ENCODE data around the gene ABHD12.
"Not testable (repeated sequence)": the region's sequence is repeated elsewhere in the genome, so short reads cannot be mapped to it uniquely, and the experiment has no call there.

The ABHD12 gene

DNA sequence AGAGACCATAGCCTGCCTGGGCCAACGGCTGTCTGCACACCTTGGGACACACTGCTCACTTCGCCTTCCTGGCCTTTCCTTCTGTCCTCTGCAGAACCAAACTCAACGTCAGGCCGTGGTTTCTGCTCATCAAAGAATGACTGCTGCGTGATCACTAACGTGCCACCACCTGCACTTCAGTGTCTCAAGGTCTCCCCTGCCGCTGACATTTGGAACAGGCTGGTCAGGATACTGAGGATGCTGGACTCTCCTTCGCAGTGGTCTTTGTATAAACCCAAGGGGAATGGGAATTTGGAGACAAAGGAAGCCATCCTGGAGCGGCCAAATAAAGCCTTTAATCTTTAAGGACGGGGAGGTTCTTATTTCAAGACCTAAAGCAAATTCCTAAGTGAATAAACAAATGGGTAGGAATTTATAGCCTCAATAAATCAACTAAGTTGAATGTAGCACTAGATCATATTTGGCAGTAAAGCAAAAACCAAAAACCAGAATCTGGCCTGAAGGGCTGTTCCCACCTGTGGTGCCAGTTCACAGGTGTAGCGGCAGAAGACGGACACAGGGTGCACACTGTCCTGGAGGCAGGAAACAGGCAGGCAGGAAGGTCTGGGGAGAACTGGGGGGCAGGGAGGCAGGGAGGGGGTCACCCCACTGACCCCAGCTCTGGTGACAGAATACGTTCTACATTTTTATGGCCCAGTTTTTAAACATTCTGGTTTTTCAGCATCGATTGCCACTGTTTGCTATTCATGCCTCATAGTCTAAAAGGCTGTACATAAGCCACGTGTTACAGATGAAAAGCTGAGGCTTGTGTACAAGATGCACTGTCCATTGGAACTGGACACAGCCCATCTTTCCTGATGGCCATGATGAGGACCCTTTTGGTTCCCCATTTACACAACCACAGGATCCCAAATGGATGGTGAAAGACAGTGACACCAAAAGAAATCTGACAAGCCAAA lies 36.6 kb downstream of the ABHD12 start:
- DNase-seq (ENCODE audit: low read depth in 2 of 2), result no peak

DNA sequence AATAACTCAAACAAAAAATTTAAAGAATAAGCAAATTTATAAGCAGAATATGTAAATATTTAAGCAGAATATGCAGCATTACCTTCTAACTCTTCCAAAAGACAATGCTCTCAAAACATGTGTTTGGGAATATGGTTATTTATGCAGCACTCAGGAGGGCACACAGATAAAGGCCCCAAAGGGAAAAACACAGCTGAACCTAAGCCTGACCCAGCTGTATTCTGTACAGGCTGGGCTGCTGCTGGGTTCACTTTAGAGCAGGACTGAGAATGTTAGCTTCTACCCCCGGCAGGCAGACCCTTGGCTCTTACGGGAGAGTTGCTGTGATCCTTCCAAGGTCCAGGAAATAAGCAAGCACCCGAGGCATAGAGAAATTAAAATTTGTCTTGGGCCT lies 37.3 kb downstream of the ABHD12 start:
- no peak for DNase-seq (ENCODE audit: low read depth in 2 of 2)

- no peak for DNase-seq (ENCODE audit: low read depth in 2 of 2)
Measured at GRCh38 chr20:25352746-25353145, 37.9 kb downstream of the ABHD12 start.

DNA sequence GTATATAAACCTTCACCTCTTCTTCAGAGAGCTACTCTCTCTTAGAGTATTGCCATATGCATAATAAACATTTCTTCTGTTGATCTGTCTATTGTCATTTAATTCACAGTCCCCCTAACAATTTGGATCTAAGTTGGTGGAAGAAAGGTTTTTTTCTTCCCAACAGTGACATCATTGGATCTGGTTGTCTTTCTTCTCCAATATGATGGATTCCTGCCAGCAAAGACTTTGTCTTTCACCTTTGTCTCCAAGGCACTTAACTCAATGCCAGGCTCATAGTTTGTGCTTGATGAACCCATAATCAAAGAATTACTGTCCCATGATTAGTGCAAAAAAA lies 39.6 kb downstream of the ABHD12 start:
- DNase-seq (ENCODE audit: low read depth in 2 of 2), result no peak

GRCh38 chr20:25346349-25346748 lies 44.3 kb downstream of the ABHD12 start:
- no peak for DNase-seq (ENCODE audit: low read depth in 2 of 2)

DNA sequence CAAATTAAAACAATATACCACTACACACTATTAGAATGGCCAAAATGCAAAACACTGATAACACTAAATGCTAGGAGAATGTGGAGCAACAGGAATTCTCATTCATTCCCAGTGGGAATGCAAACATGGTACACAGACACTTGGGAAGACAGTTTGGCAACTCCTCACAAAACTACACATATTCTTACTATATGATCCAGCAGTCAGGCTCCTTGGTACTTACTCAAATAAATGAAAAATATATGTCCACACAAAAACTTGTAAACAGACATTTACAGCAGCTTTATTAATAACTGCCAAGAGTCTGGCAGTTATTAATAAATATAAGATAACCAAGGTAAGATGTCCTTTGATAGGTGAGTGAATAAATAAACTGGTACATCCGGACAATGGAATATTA lies 44.9 kb downstream of the ABHD12 start:
- no peak for DNase-seq (ENCODE audit: low read depth in 2 of 2)

DNA sequence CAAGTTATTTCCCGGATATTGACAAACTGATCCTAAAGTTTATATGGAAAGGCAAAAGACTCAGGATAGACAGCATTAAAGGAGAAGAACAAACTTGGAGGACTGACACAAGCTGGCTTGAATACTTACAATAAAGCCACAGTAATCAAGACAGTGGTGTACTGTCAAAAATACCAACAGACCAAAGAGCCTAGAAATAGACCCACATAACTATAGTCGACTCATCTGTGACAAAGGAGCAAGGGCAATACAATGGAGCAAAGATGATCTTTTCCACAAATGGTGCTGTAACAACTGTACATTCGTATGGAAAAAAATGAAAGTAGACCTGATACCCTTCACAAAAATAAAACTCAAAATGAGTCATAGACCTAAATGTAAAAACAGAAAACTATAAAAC lies 46.0 kb downstream of the ABHD12 start:
- DNase-seq (ENCODE audit: low read depth in 2 of 2), result no peak

GRCh38 chr20:25341716-25342680 lies 48.6 kb downstream of the ABHD12 start:
- DNase-seq (ENCODE audit: low read depth in 2 of 2), result no peak

DNA sequence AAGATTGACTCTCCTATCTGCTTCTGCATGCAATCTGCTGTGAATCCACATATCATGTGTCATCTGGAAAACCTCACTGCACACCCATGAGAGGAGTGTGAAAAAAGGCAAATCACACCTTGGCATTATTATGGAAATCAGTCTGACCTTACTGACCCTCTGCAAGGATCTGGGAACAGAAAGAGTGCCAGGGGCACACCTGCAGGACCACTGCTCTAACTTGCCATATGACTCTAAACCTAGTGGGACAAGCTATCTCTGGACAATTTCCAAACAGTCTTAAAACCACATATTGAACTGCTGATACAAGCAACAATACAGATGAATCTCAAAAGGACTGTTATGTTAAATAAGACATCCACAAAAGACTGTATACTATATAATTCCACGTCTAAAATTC lies 50.3 kb downstream of the ABHD12 start:
- no peak for DNase-seq (ENCODE audit: low read depth in 2 of 2)

GRCh38 chr20:25339608-25340007 lies 51.0 kb downstream of the ABHD12 start:
- no peak for DNase-seq (ENCODE audit: low read depth in 2 of 2)

- no peak for DNase-seq (ENCODE audit: low read depth in 2 of 2)
Measured at GRCh38 chr20:25338112-25339023, 52.3 kb downstream of the ABHD12 start.

DNA sequence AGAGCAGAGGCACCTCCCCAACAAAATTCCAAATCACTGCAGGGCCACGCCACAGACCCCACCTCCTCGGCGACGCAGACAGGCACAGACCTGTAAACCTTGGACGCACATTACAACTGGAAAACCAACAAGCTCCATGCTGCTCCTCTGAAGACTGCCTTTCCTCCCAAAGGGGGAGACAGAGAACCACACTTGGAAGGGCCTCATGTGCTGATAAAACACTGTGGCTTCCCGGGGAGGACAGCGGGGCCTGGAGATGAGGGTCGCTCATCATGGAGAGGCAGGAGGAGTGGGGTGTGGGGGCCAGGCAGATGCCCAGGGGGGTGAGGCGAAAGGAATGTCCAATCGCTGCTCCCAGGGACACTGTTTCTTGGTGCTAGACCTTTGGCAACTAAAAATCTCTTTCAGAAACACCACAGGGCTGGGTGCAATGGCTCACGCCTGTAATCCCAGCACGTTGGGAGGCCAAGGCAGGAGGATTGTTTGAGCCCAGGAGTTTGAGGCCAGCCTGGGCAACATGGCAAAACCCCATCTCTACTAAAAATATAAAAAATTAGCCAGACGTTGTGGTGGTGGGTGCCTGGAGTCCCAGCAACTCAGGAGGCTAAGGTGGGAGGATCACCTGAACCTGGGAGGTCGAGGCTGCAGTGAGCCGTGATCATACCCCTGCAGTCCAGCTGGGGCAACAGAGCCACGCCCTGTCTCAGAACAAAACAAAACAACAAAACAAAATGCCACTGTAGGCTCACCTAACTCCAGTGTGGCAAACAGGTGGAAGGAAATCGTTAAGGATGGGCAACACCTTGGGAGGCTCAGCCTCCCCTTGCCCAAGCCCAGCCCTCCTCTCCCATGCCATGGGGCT lies 53.8 kb downstream of the ABHD12 start:
- no peak for DNase-seq (ENCODE audit: low read depth in 2 of 2)

DNA sequence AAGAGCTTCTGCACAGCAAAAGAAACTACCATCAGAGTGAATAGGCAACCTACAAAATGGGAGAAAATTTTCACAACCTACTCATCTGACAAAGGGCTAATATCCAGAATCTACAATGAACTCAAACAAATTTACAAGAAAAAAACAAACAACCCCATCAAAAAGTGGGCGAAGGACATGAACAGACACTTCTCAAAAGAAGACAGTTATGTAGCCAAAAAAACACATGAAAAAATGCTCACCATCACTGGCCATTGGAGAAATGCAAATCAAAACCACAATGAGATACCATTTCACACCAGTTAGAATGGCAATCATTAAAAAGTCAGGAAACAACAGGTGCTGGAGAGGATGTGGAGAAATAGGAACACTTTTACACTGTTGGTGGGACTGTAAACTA lies 55.7 kb downstream of the ABHD12 start:
- DNase-seq (ENCODE audit: low read depth in 2 of 2), result not testable (repeated sequence)

- DNase-seq (ENCODE audit: low read depth in 2 of 2), result no peak
Measured at GRCh38 chr20:25328954-25329498, 61.6 kb downstream of the ABHD12 start.

GRCh38 chr20:25327521-25328235 lies 63.0 kb downstream of the ABHD12 start:
- DNase-seq (ENCODE audit: low read depth in 2 of 2), result no peak

DNA sequence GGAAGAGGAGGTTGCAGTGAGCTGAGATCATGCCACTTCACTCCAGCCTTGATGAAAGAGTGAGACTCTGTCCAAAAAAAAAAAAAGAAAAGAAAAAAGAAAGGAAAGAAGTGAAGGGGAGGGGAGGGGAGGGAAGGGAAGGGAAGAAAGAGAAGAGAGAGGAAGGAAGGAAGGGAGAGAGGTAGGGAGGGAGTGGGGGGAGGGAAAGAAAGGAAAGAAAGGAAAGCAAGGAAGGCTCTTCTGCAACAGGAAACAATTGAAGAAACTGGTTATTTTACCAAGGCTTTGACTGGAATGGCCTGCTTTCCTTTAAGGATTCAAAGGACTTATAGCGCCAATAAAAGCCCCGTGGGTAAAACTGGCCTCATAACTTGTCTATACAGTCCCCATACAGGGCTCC lies 64.6 kb downstream of the ABHD12 start:
- no peak for DNase-seq (ENCODE audit: low read depth in 2 of 2)

DNA sequence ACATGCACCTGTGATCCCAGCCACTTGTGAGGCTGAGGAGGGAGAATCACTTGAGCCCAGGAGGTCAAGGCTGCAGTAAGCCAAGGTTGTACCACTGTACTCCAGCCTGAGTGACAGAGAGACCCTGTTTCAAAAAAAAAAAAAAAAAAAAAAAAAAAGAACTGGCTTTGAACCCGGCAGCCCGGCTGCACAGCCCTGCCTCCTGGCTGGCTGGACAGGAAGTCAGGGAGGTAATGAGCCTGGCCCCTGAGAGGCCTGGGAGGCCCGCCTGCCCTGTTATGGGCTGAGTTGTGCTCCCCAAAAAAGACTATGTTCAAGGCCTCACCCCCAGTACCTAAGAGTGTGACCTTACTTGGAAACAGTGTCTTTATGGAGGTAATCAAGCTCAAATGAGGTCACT lies 65.6 kb downstream of the ABHD12 start:
- DNase-seq (ENCODE audit: low read depth in 2 of 2), result no peak

DNA sequence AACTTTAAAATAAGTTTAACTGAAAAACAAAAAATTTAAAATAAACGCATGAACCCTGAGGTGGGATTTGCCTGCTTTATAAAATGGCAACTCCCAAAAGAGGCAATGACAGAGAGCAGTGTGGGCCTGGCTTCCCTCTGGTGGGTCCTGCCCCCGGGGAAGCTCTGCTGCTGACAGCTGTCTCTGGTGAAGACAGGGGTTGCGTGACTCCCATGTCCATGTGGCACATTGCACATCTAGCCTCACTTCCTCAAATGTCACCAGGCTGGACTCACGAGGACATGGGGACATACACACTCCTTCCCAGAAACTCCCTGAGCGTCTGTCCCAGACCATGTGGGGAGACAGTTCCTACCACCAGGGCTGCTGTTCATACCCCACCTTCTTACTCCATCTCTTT lies 66.2 kb downstream of the ABHD12 start:
- DNase-seq (ENCODE audit: low read depth in 2 of 2), result no peak

- DNase-seq (ENCODE audit: low read depth in 2 of 2), result no peak
Measured at GRCh38 chr20:25323496-25324246, 67.0 kb downstream of the ABHD12 start.

Data from stimulated activated CD8-positive, alpha-beta memory T cell treated with anti-CD3 and anti-CD28 coated beads, Interleukin-15, amount 100 ng/mL, for 4 hours (primary cell).